ENCODE data around the gene PKIB. TPM values are rescaled to one million over a fixed set of nuclear protein-coding genes. Genes with fewer than 3 reads are reported as not detected.

PKIB gene
- total and polyA plus RNA-seq, 4 donors: 2.5 to 5.1 (median 3.0) TPM

DNA sequence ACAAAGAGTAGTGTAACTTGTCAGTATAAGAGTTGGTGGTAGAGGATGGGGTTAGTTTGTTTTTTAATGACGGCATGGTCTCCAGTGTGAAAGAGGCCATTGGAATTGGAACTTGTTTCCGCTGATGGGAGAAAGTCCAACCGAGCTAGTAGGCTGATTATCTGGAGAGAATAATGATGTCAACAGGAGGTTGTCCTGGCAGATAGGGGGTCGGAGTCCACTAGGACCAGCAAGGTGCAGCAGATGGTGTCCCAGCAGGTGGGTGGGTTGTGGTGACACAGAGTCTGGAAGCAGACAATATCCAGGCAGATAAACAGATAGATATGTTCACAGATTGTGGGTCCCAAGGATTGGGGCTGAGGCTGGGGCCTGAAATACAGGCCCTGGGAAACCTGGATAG lies 35.1 kb downstream of the PKIB start:
- Histone ChIP-seq H3K9me3 (ENCODE audit: control insufficient read depth in 4 of 4, low read length in 3 of 4) (no peaks in the 10 kb centered on the region), H3K9ac (ENCODE audit: low read depth in 1 of 2, low read length in 2 of 2) (no peak overlapping the region), H3K36me3 (ENCODE audit: control insufficient read depth in 4 of 4, insufficient read depth in 3 of 4, low read depth in 1 of 4, low read length in 3 of 4) (no peaks in the 10 kb centered on the region), H3K4me1 (ENCODE audit: control insufficient read depth in 4 of 4, insufficient read depth in 4 of 4, low read length in 3 of 4) (no peaks in the 10 kb centered on the region), H3K27ac (ENCODE audit: low read depth in 1 of 2, low read length in 2 of 2) (no peak overlapping the region), H3K27me3 (ENCODE audit: control insufficient read depth in 4 of 4, insufficient read depth in 4 of 4, low read length in 3 of 4) (no peaks in the 10 kb centered on the region), H3K4me3 (ENCODE audit: low read depth in 1 of 3, low read length in 3 of 3) (no peak overlapping the region)
- no peak for DNase-seq (ENCODE audit: low spot score)
- WGBS: 69% methylated on average over 4 of the region's 4 CpGs
- no peak for TF ChIP-seq FOXA2 (IDR thresholded peaks at IDR 0.05)
- no peak for TF ChIP-seq MAX (IDR thresholded peaks at IDR 0.05)
- TF ChIP-seq REST (IDR thresholded peaks at IDR 0.05): no peak
- no peak for TF ChIP-seq HNF4A (conservative IDR thresholded peaks at IDR 0.05)
- no peak for TF ChIP-seq YY1 (IDR thresholded peaks at IDR 0.05)
- no peak for TF ChIP-seq EGR1 (IDR thresholded peaks at IDR 0.05; ENCODE audit: low read depth in 2 of 2)
- TF ChIP-seq ATF3 (IDR thresholded peaks at IDR 0.05): no peak
- TF ChIP-seq JUND (IDR thresholded peaks at IDR 0.05): no peak
- no peak for TF ChIP-seq TAF1 (conservative IDR thresholded peaks at IDR 0.05)
- no peak for TF ChIP-seq ZBTB33 (IDR thresholded peaks at IDR 0.05)
- no peak for TF ChIP-seq NR2F2 (IDR thresholded peaks at IDR 0.05)
- no peak for TF ChIP-seq CTCF (IDR thresholded peaks at IDR 0.05; ENCODE audit: low read depth, low read length, missing input control)

DNA sequence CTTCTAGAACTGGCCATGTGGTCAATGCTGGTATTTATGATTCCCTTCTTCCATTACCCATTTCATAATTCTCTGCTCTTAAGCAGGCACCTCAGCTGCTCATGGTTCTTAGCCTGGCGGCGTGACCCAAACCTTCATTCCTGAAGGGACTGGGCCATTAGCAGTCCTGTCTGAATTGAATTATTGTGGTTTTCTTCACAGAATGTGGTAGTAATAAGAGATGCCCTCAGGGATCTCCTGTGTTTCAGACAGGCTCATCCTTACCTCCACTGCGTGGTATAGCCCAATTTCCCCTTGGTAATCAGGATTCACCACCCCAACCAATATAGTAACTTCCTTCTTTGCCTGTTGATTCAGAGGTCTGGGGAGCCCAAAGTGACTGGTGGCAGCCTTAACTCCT lies 37.6 kb downstream of the PKIB start:
- Histone ChIP-seq H3K9ac (ENCODE audit: low read depth in 1 of 2, low read length in 2 of 2) (no peak overlapping the region), H3K36me3 (ENCODE audit: control insufficient read depth in 4 of 4, insufficient read depth in 3 of 4, low read depth in 1 of 4, low read length in 3 of 4) (no peaks in the 10 kb centered on the region), H3K9me3 (ENCODE audit: control insufficient read depth in 4 of 4, low read length in 3 of 4) (no peaks in the 10 kb centered on the region), H3K27ac (ENCODE audit: low read depth in 1 of 2, low read length in 2 of 2) (no peak overlapping the region), H3K4me3 (ENCODE audit: low read depth in 1 of 3, low read length in 3 of 3) (no peak overlapping the region), H3K4me1 (ENCODE audit: control insufficient read depth in 4 of 4, insufficient read depth in 4 of 4, low read length in 3 of 4) (no peaks in the 10 kb centered on the region), H3K27me3 (ENCODE audit: control insufficient read depth in 4 of 4, insufficient read depth in 4 of 4, low read length in 3 of 4) (no peaks in the 10 kb centered on the region)
- TF ChIP-seq HNF4G (IDR thresholded peaks at IDR 0.05) (no peak), NR2F2 (IDR thresholded peaks at IDR 0.05) (no peak), FOXA1 (IDR thresholded peaks at IDR 0.05) (no peak), GABPA (IDR thresholded peaks at IDR 0.05 in 1 of 2, conservative IDR thresholded peaks at IDR 0.05 in 1 of 2) (no peak), HNF4A (conservative IDR thresholded peaks at IDR 0.05) (no peak), SP1 (IDR thresholded peaks at IDR 0.05) (no peak), FOXA2 (IDR thresholded peaks at IDR 0.05) (no peak), JUND (IDR thresholded peaks at IDR 0.05) (no peak), RAD21 (IDR thresholded peaks at IDR 0.05) (no peak), ATF3 (IDR thresholded peaks at IDR 0.05) (no peak)
- no peak for DNase-seq (ENCODE audit: low spot score)
- WGBS: 64% methylated on average over 3 of the region's 3 CpGs
